Left ventricle myocardium superior (tissue), 1 donor: ENCODE data around the gene TMA16. TPM values are rescaled to one million over a fixed set of nuclear protein-coding genes. Genes with fewer than 3 reads are reported as not detected.
"Not testable (repeated sequence)": the region's sequence is repeated elsewhere in the genome, so short reads cannot be mapped to it uniquely, and the experiment has no call there.

Source experiments
- ATAC-seq: fragments of 200-7000 bp; cut with Tn5 transposase; one replicate; pipeline ENCODE4 v1.9.1; 2020; ENCODE audit warnings: mild to moderate bottlenecking, moderate library complexity
- DNase-seq: peaks from one replicate; pipeline ENCODE4 v3.0.0-alpha.2; 2020
- intact Hi-C: fragments of 100-400 bp; cut with micrococcal nuclease; formaldehyde crosslinking; loops from one replicate; pipeline ENCODE4 v1.11.0; 2022
- total RNA-seq: library from RNA; stranded (reverse); fragmentation: NEBNext Ultra II Directional; extraction: Animal tissue kit (Norgen Biotek cat#: 25700); gene quantifications from one replicate; pipeline ENCODE4 v1.2.1, GENCODE V29; 2021
- donor health status: DM: no; HTN: yes; CAD: no; lungs with severe emphysema.

The TMA16 gene
- total RNA-seq, 1 donor from 2014 or later = 9.1 TPM

GRCh38 chr4:163495900-163496299 is 1.4 kb downstream of the TMA16 start:
- intact Hi-C loops = no loop called here
- no peak for DNase-seq
- ATAC-seq = no peak

- intact Hi-C loops = no loop called here
- DNase-seq (no peak), ATAC-seq (no peak)
These were observed 6.1 kb downstream of the TMA16 start for GRCh38 chr4:163500586-163500985.

GRCh38 chr4:163505374-163505773 is 10.9 kb downstream of the TMA16 start:
- no peak for DNase-seq
- intact Hi-C loops = no loop called here

GRCh38 chr4:163515198-163515597 is 20.7 kb downstream of the TMA16 start:
- intact Hi-C loops = no loop called here
- ATAC-seq = no peak
- no peak for DNase-seq

More at GRCh38 chr4:163505374-163505773, 10.9 kb downstream of the TMA16 start:
- no peak for ATAC-seq

DNA sequence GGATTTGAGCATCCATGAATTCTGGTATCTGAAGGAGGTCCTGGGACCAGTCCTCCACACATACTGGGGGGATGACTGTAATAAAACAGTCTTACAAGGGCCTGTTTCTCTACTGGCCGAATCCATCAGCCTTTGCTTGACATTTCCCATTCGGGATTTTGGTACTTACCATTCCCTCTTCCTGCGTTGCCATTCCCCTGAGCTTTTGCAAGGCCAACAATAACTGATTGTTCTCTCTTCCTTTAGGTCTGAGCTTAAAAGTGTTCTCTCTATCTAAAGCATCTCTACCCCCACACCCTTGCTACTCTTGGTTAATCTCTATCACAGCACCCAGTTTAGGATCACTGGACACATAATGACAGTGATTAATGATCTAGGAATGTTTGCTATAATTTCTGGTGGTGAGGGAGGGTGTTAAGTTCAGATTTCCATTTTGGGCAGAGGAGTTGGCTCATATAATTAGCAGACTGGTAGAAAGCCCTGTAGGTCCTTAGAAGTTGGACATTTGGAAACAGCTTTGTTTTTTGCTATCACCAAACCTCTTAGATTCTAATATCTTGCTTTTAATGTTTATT is 29.4 kb downstream of the TMA16 start:
- no peak for ATAC-seq
- intact Hi-C loops = no loop called here
- no peak for DNase-seq

- intact Hi-C loops = no loop called here
- ATAC-seq (no peak), DNase-seq (no peak)
These were observed 31.5 kb downstream of the TMA16 start for GRCh38 chr4:163525982-163526381.

- DNase-seq = no peak
- intact Hi-C loops = no loop called here
- ATAC-seq = no peak
These were observed 32.7 kb downstream of the TMA16 start for GRCh38 chr4:163527172-163527571.

DNA sequence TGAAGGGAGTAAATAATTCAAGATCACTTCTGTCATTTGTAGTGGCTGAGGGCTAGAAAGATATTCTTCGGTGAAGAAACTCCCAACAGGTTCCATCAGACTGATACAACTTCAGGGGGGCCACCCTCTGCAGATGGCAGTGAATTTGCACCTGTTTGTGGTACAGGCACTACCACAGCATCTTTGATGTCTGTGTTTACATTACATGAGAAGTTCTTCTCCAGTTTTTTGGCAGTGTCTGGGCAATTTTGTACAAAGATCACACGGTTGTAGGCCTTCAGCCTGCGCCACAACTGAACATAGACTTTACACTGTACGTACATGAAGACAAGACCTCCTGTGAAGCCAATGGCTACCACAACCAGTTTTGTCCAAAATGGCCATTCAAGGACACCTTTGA is 34.2 kb downstream of the TMA16 start:
- intact Hi-C loops = no loop called here
- ATAC-seq (no peak), DNase-seq (no peak)

DNA sequence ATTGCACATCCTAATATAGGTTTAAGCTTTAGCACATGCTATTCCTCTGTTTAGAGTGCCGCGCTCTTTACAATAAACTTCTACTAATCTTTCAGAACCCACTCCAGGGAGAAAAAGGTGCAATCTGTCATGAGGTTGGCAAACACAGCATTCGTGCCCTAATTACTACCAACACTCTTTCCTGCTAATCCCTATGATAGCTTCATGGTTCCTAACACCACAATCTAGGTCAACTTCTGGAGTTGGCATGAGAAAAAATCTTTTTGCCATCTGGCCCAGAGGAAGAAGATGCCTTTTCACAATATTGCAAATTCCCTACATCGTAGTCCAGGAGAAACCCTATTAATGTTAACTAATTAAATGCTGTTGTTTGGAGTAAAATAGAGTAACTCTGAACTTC is 39.6 kb downstream of the TMA16 start:
- DNase-seq (no peak), ATAC-seq (no peak)
- intact Hi-C loops = no loop called here

- ATAC-seq (no peak), DNase-seq (no peak)
- intact Hi-C loops = no loop called here
These were observed 41.2 kb downstream of the TMA16 start for GRCh38 chr4:163535657-163536056.

DNA sequence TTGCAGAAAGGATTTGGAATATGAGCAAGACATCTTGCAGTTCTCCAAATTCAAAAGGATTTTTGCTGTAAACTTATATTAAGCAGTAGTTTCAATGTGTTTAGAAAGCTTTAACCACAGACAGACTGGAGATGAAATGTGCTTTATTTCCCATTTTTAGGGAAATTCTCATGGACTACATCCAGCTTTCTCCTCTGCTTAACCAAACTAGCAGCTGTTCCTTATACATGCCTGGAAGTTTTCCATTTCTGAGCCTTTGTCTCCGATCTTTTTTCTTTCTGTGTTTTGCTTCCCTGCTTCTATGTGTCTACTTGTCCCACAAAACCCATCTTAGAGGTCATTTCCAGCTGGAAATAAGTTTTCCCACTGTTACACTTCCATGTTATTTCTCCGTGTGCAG is 41.6 kb downstream of the TMA16 start:
- intact Hi-C loops = no loop called here
- no peak for DNase-seq
- ATAC-seq = no peak

- ATAC-seq (no peak), DNase-seq (no peak)
- intact Hi-C loops = no loop called here
These were observed 42.6 kb downstream of the TMA16 start for GRCh38 chr4:163537114-163537513.

DNA sequence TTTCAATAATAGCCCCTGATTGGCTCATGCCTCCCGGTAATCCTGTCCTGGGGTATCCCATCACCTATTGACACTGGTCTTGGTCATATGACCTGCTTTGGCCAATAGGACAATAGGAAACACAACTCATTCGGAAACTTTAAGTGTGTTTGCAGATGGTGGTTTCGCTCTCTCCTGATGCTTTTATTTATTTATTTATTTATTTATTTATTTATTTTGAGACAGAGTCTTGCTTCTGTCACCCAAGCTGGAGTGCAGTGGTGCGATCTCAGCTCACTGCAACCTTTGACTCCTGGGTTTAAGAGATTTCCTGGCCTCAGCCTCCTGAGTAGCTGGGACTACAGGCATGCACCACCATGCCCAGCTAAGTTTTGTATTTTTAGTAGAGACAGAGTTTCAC is 44.3 kb downstream of the TMA16 start:
- ATAC-seq, intact Hi-C loops, DNase-seq: not testable (repeated sequence)

- intact Hi-C loops = no loop called here
- DNase-seq (no peak), ATAC-seq (no peak)
These were observed 46.0 kb downstream of the TMA16 start for GRCh38 chr4:163540448-163540847.

DNA sequence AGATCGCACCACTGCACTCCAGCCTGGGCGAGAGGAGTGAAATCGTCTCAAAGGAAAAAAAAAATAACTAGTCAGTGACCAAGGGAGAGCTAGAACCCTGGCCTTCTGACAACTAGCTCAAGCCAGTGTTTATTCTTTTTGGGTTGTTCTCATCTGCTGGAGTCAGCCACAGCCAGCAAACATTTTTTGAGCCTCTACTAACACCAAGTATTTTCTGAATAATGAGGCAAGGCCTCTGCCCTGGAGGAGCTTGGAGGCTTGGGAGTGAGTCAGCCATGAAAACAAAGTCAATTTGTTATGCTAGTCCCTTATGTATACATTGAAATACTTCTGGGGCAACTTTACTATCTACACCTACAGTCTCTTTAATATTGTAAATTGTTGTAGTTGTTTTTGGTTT is 46.5 kb downstream of the TMA16 start:
- DNase-seq (no peak), ATAC-seq (no peak)
- intact Hi-C loops = no loop called here

GRCh38 chr4:163542275-163542674 is 47.8 kb downstream of the TMA16 start:
- intact Hi-C loops = no loop called here
- ATAC-seq (no peak), DNase-seq (no peak)

DNA sequence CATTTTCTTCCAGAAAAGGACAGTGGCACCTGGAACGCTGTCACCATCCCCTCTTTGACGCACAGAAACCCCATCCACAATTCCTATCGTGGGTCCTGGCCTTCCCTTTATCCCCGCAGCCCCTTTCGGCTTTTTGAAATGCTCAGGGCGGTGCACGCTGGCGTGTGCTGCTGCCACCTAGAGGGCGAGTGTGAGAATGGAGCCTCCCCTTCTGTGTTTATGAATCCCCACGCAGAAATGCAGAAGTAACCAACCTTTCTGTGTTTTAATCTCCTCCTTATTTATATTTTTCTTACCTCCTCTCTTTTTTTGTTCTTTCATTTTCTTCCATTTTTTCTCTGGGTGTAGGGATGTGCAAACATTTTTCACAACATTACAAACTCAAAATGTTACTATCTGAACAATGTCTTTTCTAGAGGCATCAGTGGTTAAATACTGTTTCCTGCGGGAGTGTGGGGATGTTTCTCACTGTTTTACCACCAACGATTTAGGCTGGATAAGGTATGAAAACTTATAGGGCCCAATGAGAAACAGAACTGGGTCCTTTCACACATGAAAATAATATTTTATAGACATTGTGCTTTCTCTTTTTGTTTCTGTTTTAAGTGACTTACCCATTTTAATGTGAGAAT is 50.0 kb downstream of the TMA16 start:
- ATAC-seq (peak; percentile 81), DNase-seq (peak; percentile 68)
- intact Hi-C loops = loop anchor here (5.0 kb wide), 1 partner anchor 52 kb away; the partner anchor contains the start of gene TMA16

GRCh38 chr4:163548481-163549243 is 54.2 kb downstream of the TMA16 start:
- ATAC-seq (peak; percentile 63), DNase-seq (no peak)
- intact Hi-C loops = loop anchor here (5.0 kb wide), 1 partner anchor 56 kb away; the partner anchor contains the start of gene TMA16

DNA sequence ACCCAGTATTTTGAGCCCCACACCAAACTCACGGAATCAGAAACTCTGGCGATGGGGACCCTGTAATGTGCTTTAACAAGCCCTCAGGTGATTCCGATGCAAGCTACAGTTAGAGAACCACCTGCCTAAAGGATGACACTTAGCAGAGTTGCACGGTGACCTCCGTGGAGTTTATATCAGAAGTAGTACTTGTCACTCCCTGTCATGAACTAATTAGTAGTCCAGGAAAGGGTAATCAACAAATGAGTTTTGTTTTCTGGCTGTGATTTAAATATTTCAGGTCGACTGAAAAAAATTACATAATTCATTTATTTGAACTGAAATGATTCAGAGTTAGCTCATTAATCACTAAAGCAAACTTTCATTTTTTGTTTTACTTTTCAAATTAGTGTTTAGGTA is 56.4 kb downstream of the TMA16 start:
- DNase-seq = no peak
- ATAC-seq = no peak
- intact Hi-C loops = no loop called here

- DNase-seq (no peak), ATAC-seq (no peak)
- intact Hi-C loops = no loop called here
These were observed 58.7 kb downstream of the TMA16 start for GRCh38 chr4:163553146-163553545.
